Amygdala (tissue), 56 donors: ENCODE results near the gene NOTCH4.

Experiments
- DNase-seq, 56 donors: peaks; one replicate each; lab custom pipeline; 2025; lab: John Stamatoyannopoulos, UW

The NOTCH4 gene

DNA sequence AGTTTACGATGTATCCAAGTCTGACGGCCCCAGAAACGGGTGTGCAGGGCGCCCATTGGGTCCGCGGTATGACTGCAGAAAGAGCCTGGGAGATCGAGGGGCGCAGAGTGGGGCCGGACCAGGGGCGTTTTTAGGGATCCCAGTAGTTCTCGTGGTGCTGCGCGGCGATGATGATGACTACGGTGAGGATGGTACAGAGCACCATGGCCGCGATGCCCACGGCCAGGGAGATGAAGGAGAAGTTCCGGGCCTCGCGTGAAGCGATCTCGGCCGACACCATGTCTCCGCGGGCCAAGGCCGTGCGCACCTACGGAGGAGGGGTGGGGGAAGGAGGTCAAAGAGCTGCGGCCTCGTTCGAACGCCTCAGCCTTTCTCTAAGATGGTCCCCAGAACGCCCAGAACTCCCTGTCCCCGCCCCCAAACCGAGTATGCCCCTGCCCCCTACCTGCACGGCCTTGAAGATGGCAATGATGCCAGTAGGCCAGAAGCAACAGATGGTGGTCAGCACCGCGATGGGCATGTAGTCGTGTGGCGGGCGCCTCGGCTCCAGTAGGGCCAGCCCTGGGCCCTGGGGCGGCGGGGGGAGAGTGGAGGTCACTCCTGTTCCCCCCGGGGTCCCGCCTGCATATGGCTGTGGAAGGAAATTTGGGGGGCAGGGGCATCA is 74.6 kb downstream of the NOTCH4 start:
- no peak for DNase-seq

DNA sequence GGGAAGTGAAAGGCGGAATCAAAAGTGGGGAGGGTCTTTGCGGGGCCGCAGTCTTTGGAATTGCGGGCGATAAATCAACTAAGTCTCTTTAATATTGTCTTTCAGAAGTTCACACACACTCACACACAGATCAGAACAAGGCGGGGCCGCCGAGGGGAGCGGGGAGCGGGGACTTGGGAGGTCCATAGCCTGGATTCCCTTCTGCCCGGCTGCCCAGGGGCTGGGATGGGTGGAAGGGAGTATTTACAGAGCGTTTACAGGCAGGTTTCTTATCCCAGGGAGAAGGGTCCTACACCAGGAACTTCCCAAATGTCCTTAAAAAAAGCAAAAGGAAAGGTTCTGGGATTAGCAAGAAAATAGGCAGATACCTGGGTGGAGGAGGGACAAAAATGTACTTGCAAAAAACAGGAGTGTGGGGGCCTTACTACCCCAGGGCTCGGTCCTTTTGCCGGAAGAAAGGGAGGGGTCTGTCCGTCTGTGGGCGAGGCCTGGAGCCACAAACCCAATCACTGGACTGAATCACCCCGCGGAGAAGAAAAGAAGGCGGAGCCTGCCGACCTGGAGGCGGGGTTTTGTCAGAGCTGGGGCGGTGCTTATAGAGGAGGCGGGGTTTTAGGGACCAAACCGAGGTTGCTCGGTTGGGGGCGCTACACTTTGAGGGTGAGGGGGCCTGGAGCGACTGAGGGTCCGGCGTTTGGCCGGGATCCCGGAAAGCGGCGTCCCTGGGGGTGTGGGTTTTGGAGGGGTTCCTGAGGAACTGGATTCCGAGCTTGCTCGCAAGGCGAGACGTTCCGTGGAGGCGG is 75.4 kb downstream of the NOTCH4 start:
- DNase-seq = peak in 22 of 56 donors; percentile 9 to 55 (median 26)

DNA sequence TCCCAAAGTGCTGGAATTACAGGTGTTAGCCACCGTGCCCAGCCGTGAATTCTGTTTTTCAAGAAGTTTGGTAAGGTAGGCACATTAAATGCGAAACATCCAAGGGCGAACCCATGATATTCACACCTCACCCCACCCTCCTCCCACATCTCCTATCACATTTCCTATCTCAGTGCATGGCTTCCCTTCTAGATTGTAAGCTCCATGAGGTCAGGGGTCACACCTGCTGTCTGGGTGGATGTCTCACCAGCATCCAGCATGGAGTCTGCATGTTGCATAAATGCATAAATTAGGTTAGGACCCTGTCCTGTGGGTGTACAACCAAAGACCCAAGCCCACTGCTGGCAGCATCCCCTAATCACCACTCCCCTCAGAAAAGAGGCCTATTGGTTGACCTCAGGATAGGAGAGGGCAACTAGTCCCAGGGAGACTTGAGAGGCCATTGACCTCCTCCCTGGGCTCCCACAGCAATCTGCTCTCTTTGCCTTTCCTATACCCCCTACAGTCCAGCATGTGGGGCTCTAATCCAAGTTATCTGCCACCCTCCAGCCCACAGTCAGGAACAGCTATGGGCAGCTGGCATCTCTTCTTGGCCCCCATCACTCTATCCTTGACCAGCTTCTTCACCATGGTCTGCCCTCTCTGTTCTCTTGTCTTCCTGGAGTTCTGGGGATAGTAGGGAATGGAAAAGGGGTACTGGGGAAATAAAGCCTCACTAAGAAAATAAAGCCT is 76.3 kb downstream of the NOTCH4 start:
- no peak for DNase-seq

DNA sequence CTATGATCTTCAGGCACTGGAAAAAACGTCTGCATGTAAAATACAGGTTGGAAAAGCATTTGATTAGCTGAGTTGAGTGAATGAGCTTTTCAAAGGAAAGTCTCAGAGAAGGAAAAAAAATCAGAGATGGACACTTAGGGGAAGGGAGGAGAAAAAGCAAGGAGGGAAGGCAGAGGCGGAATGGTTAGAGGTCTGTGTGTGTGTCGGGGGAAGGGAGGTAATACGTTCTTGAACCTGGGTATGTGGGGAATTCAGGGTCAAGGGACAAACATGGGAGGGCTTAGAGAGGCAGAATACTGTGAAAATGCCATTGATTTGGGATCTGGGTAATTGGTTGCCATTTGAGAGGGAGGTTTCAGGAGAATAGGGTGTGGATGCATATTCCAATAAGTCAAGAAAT is 77.2 kb downstream of the NOTCH4 start:
- no peak for DNase-seq

DNA sequence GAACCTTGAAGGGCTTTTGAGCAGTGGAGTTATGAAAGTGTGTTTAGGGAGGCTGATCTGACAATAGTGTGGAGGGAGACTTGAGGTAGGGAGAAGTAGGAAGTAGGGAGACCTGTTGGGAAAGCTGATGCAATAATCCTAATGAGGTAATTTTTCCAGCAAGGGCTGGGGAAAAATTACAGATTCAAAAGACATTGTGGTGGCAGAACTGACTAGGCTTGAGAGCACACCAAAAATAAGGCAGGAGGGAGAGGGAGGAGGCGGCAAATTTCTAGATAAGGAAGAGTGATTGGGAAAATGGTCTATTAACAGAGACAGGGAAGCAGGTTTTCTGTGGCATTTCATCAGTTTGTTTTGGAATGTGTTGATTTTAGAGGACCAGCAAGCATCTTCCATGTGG is 77.6 kb downstream of the NOTCH4 start:
- DNase-seq = no peak
